H9 (cell line): ENCODE data around the gene RARA. TPM values are rescaled to one million over a fixed set of nuclear protein-coding genes. Genes with fewer than 3 reads are reported as not detected.
A peak's percentile ranks its signal among the peaks of the same experiment; 100 is the strongest.

Source experiments
- DNase-seq: peaks from one replicate; pipeline ENCODE4 v3.0.0-alpha.2; 2017
- H2AFZ ChIP-seq: one replicate; pipeline ENCODE4 v1.6.1; 2013; ENCODE audit warnings: mild to moderate bottlenecking, low read length, control low read depth, moderate library complexity
- H2AK5ac ChIP-seq: 2 replicates; pipeline ENCODE4 v1.6.1; 2013; ENCODE audit warnings: low read length, control low read depth, mixed read lengths; ENCODE audit not compliant: insufficient read length
- H2BK120ac ChIP-seq: one replicate; pipeline ENCODE4 v1.6.1; 2013; ENCODE audit warnings: low read depth, mild to moderate bottlenecking, low read length, control low read depth, inconsistent platforms; ENCODE audit not compliant: poor library complexity, severe bottlenecking
- H2BK12ac ChIP-seq: 2 replicates; pipeline ENCODE4 v1.6.1; 2013; ENCODE audit warnings: low read length, control low read depth, mixed read lengths, low read depth; ENCODE audit not compliant: insufficient read length
- H2BK15ac ChIP-seq: 2 replicates; pipeline ENCODE4 v1.6.1; 2013; ENCODE audit warnings: low read depth, low read length, control low read depth
- H2BK20ac ChIP-seq: one replicate; pipeline ENCODE4 v1.6.1; 2013; ENCODE audit warnings: low read depth, mild to moderate bottlenecking, low read length, control low read depth, inconsistent platforms; ENCODE audit not compliant: poor library complexity, severe bottlenecking
- H2BK5ac ChIP-seq: 2 replicates; pipeline ENCODE4 v1.6.1; 2013; ENCODE audit warnings: low read length, control low read depth, mixed read lengths; ENCODE audit not compliant: insufficient read length
- H3K14ac ChIP-seq: 2 replicates; pipeline ENCODE4 v1.6.1; 2013; ENCODE audit warnings: low read length, control low read depth; ENCODE audit not compliant: insufficient read depth
- H3K18ac ChIP-seq: 2 replicates; pipeline ENCODE4 v1.6.1; 2013; ENCODE audit warnings: low read depth, mild to moderate bottlenecking, mixed read lengths, low read length, control low read depth; ENCODE audit not compliant: insufficient read length
- H3K23ac ChIP-seq: 2 replicates; pipeline ENCODE4 v1.6.1; 2013; ENCODE audit warnings: low read length, control low read depth, mixed read lengths, low read depth; ENCODE audit not compliant: insufficient read length
- H3K23me2 ChIP-seq: 2 replicates; pipeline ENCODE4 v1.6.1; 2013; ENCODE audit warnings: low read depth, mild to moderate bottlenecking, mixed read lengths, low read length, control low read depth; ENCODE audit not compliant: insufficient read length, poor library complexity, severe bottlenecking
- H3K27ac ChIP-seq: 2 replicates; pipeline ENCODE4 v1.5.1; 2013; ENCODE audit warnings: low read length, control low read depth, mixed read lengths, low read depth; ENCODE audit not compliant: insufficient read length
- H3K27me3 ChIP-seq: 2 replicates; pipeline ENCODE4 v1.6.1; 2013; ENCODE audit warnings: low read length, control low read depth, inconsistent platforms; ENCODE audit not compliant: insufficient read depth
- H3K4ac ChIP-seq: 2 replicates; pipeline ENCODE4 v1.6.1; 2013; ENCODE audit warnings: low read depth, mild to moderate bottlenecking, control low read depth, inconsistent platforms, low read length, moderate library complexity
- H3K4me1 ChIP-seq: 2 replicates; pipeline ENCODE4 v1.6.1; 2013; ENCODE audit warnings: low read length, control low read depth, inconsistent platforms; ENCODE audit not compliant: insufficient read depth
- H3K4me2 ChIP-seq: 2 replicates; pipeline ENCODE4 v1.6.1; 2013; ENCODE audit warnings: low read length, control low read depth, mixed read lengths; ENCODE audit not compliant: insufficient read length, insufficient read depth
- H3K56ac ChIP-seq: 2 replicates; pipeline ENCODE4 v1.6.1; 2013; ENCODE audit warnings: low read depth, mild to moderate bottlenecking, mixed read lengths, low read length, control low read depth; ENCODE audit not compliant: insufficient read length
- H3K79me1 ChIP-seq: 2 replicates; pipeline ENCODE4 v1.6.1; 2013; ENCODE audit warnings: low read depth, mild to moderate bottlenecking, moderate library complexity, low read length, control low read depth, inconsistent platforms; ENCODE audit not compliant: insufficient read depth, poor library complexity, severe bottlenecking
- H3K79me2 ChIP-seq: 2 replicates; pipeline ENCODE4 v1.6.1; 2013; ENCODE audit warnings: low read length, control low read depth, inconsistent platforms; ENCODE audit not compliant: insufficient read depth
- H3K9ac ChIP-seq: 2 replicates; pipeline ENCODE4 v1.6.1; 2013; ENCODE audit warnings: low read length, control low read depth, mixed read lengths; ENCODE audit not compliant: insufficient read length; ENCODE audit errors: extremely low read depth
- H3K9me3 ChIP-seq: one replicate; pipeline ENCODE4 v1.6.1; 2013; ENCODE audit warnings: low read depth, low read length, inconsistent platforms; ENCODE audit not compliant: control insufficient read depth
- H3T11ph ChIP-seq: one replicate; pipeline ENCODE4 v1.6.1; 2013; ENCODE audit warnings: mild to moderate bottlenecking, low read length, control low read depth, inconsistent platforms
- H4K20me1 ChIP-seq: one replicate; pipeline ENCODE4 v1.6.1; 2013; ENCODE audit not compliant: control insufficient read depth, insufficient read length, insufficient read depth
- H4K5ac ChIP-seq: 2 replicates; pipeline ENCODE4 v1.6.1; 2013; ENCODE audit warnings: low read depth, mild to moderate bottlenecking, mixed read lengths, low read length, control low read depth; ENCODE audit not compliant: insufficient read length
- H4K8ac ChIP-seq: replicated peaks from 2 replicates; pipeline ENCODE4 v1.6.1; 2013; ENCODE audit warnings: low read length, control low read depth, mixed read lengths, low read depth; ENCODE audit not compliant: insufficient read length
- H4K91ac ChIP-seq: 2 replicates; pipeline ENCODE4 v1.6.1; 2013; ENCODE audit warnings: low read depth, mild to moderate bottlenecking, moderate library complexity, mixed read lengths, low read length, control low read depth; ENCODE audit not compliant: insufficient read length
- H3K27ac Mint-ChIP-seq, 3 experiments: 2 replicates in 2 of 3; 3 replicates in 1 of 3; pipeline ENCODE4 v1.8.0; 2020 to 2021; ENCODE audit warnings: mixed read lengths in 3 of 3, mild to moderate bottlenecking in 1 of 3, moderate library complexity in 1 of 3
- H3K27me3 Mint-ChIP-seq: 2 replicates; pipeline ENCODE4 v1.8.0; 2021; ENCODE audit warnings: low read depth, mild to moderate bottlenecking, moderate library complexity, mixed read lengths
- H3K36me3 Mint-ChIP-seq, 3 experiments: 2 replicates in 2 of 3; 3 replicates in 1 of 3; pipeline ENCODE4 v1.8.0; 2020 to 2021; ENCODE audit warnings: low read depth in 3 of 3, mixed read lengths in 3 of 3; ENCODE audit not compliant: insufficient read depth in 1 of 3
- H3K4me1 Mint-ChIP-seq, 2 experiments: 2 replicates each; pipeline ENCODE4 v1.8.0; 2020; ENCODE audit warnings: mixed read lengths in 2 of 2
- H3K4me3 Mint-ChIP-seq, 2 experiments: 2 replicates in 1 of 2; 3 replicates in 1 of 2; pipeline ENCODE4 v1.8.0; 2020 to 2021; ENCODE audit warnings: mild to moderate bottlenecking in 2 of 2, mixed read lengths in 2 of 2, moderate library complexity in 1 of 2
- H3K9me3 Mint-ChIP-seq, 2 experiments: 2 replicates in 1 of 2; 3 replicates in 1 of 2; pipeline ENCODE4 v1.8.0; 2020; ENCODE audit warnings: mild to moderate bottlenecking in 2 of 2, mixed read lengths in 2 of 2, moderate library complexity in 1 of 2
- CTCF ChIP-seq: fragments of 200-600 bp; sonication (generic); conservative IDR thresholded peaks from 3 replicates; pipeline ENCODE4 v1.8.0; 2021; ENCODE audit warnings: antibody characterized with exemption, mild to moderate bottlenecking
- WGBS: extraction: QIAGEN DNeasy Blood & Tissue Kit; methylation state at CpG from one replicate; pipeline ENCODE4 v1.1.7; 2013; ENCODE audit warnings: missing lambda C conversion rate, low lambda C conversion rate, mixed read lengths; ENCODE audit not compliant: insufficient read length; ENCODE audit errors: extremely low coverage; 5-methylcytosine and 5-hydroxymethylcytosine counted together
- total RNA-seq: library from RNA; stranded (reverse); gene quantifications from 2 replicates; pipeline ENCODE4 v1.2.1, GENCODE V29; 2021

Gene RARA
- total RNA-seq, 1 experiment from 2014 or later = 17.6 TPM

DNA sequence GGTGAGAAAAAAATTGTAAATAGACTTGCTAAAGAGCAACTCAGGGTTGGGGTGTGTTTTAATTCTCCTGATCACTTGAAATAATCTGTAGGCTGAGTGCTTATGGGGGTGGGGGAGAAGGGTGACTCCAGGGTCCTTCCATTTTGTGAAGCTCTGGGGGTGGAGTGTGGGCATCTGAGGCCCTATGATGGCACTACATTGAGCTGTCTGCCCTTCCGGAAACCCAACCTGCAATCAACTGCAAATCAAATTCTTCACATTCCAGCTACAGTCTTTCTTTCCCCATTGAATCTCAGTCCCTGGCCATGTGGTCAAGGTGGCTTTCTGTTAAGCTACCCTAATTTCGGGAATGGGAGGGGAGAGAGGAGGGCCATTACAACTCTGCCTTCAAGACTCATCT lies 27.3 kb upstream of the RARA start:
- Histone ChIP-seq H3K79me2 (no peaks in the 10 kb centered on the region), H4K8ac (no peak overlapping the region), H3K14ac (no peak overlapping the region), H2AK5ac (no peak overlapping the region), H4K20me1 (no peaks in the 10 kb centered on the region), H3K23ac (no peak overlapping the region), H3K56ac (no peak overlapping the region), H3K4me2 (no peak overlapping the region), H3K23me2 (no peaks in the 10 kb centered on the region), H2BK12ac (no peak overlapping the region), H3K9ac (no peak overlapping the region), H3K27me3 (no peaks in the 10 kb centered on the region), H3K4ac (peak overlapping the region; percentile 80; the same call in 1 of the 2 replicates), H2AFZ (no peak overlapping the region), H3K4me1 (peaks cover 7% of the 10 kb centered on the region; the same call in 1 of the 2 replicates), H2BK20ac (no peak overlapping the region), H4K91ac (no peak overlapping the region), H4K5ac (no peak overlapping the region), H2BK15ac (no peak overlapping the region), H2BK5ac (no peak overlapping the region), H3K9me3 (no peaks in the 10 kb centered on the region), H3K27ac (peak overlapping the region; percentile 56), H2BK120ac (no peak overlapping the region), H3K18ac (peak overlapping the region; percentile 72), H3T11ph (no peak overlapping the region), H3K79me1 (no peaks in the 10 kb centered on the region)
- WGBS = no CpG with 5 or more reads among the region's 2 CpGs
- H3K27ac Mint-ChIP-seq = peak overlapping the region; percentile 81 to 95 (median 94); a peak in 6 of 7 replicates
- H3K9me3 Mint-ChIP-seq = no peaks in the 10 kb centered on the region
- H3K36me3 Mint-ChIP-seq = peaks cover 23 to 43% (median 42%) of the 10 kb centered on the region in 3 experiments; a peak in 6 of 7 replicates
- TF ChIP-seq CTCF = no peak
- peaks cover 16 to 21% of the 10 kb centered on the region in 2 experiments for H3K4me1 Mint-ChIP-seq
- H3K4me3 Mint-ChIP-seq = no peak overlapping the region
- peak; percentile 71 for DNase-seq
- H3K27me3 Mint-ChIP-seq = no peaks in the 10 kb centered on the region; the same call in 1 of the 2 replicates
